Smooth muscle cell (in vitro differentiated cells): Measurements from ENCODE around the gene YIPF4. TPM values are rescaled to one million over a fixed set of nuclear protein-coding genes. Genes with fewer than 3 reads are reported as not detected.
"Not testable (repeated sequence)": the region's sequence is repeated elsewhere in the genome, so short reads cannot be mapped to it uniquely, and the experiment has no call there.

ENCODE experiments used
- DNase-seq: peaks from one replicate; lab custom pipeline; 2025; ENCODE audit not compliant: unreplicated experiment; lab: John Stamatoyannopoulos, UW
- H2AFZ ChIP-seq: fragments of 200-600 bp; sonication (generic); 2 replicates; pipeline ENCODE4 v1.6.0; 2016; ENCODE audit warnings: antibody characterized with exemption, low read depth, mild to moderate bottlenecking
- H3F3A ChIP-seq: fragments of 200-600 bp; sonication (generic); 2 replicates; pipeline ENCODE4 v1.6.0; 2017; ENCODE audit warnings: antibody characterized with exemption, low read depth
- H3K27ac ChIP-seq: fragments of 200-600 bp; sonication (generic); 2 replicates; pipeline ENCODE4 v1.5.1; 2016; ENCODE audit warnings: low read depth, mild to moderate bottlenecking
- H3K27me3 ChIP-seq: fragments of 200-600 bp; sonication (generic); 2 replicates; pipeline ENCODE4 v1.6.1; 2016; ENCODE audit warnings: low read depth, mild to moderate bottlenecking
- H3K36me3 ChIP-seq: fragments of 200-600 bp; sonication (generic); 2 replicates; pipeline ENCODE4 v1.5.1; 2016; ENCODE audit warnings: low read depth
- H3K4me1 ChIP-seq: fragments of 200-600 bp; sonication (generic); 2 replicates; pipeline ENCODE4 v1.5.1; 2016; ENCODE audit warnings: low read depth
- H3K4me2 ChIP-seq: fragments of 200-600 bp; sonication (generic); 2 replicates; pipeline ENCODE4 v1.6.0; 2016; ENCODE audit warnings: mild to moderate bottlenecking
- H3K4me3 ChIP-seq: fragments of 200-600 bp; sonication (generic); 2 replicates; pipeline ENCODE4 v1.5.1; 2016; ENCODE audit warnings: mild to moderate bottlenecking
- H3K79me2 ChIP-seq: fragments of 200-600 bp; sonication (generic); 2 replicates; pipeline ENCODE4 v1.6.0; 2016; ENCODE audit warnings: low read depth, mild to moderate bottlenecking
- H3K9ac ChIP-seq: fragments of 200-600 bp; sonication (generic); 2 replicates; pipeline ENCODE4 v1.6.0; 2016; ENCODE audit warnings: low read depth
- H3K9me3 ChIP-seq: fragments of 200-600 bp; sonication (generic); replicated peaks from 2 replicates; pipeline ENCODE4 v1.5.1; 2016; ENCODE audit warnings: low read depth
- H4K20me1 ChIP-seq: fragments of 200-600 bp; sonication (generic); 2 replicates; pipeline ENCODE4 v1.6.0; 2016; ENCODE audit warnings: low read depth
- CTCF ChIP-seq: fragments of 200-600 bp; sonication (generic); IDR thresholded peaks from 2 replicates; pipeline ENCODE4 v1.5.1; 2017; ENCODE audit warnings: borderline replicate concordance, mild to moderate bottlenecking, antibody characterized with exemption; ENCODE audit not compliant: insufficient read depth, poor library complexity, severe bottlenecking
- whole genome bisulfite sequencing: methylation state at CpG from one replicate; pipeline ENCODE4 v1.1.7; 2016; ENCODE audit warnings: low lambda C conversion rate; 5-methylcytosine and 5-hydroxymethylcytosine counted together
- polyA plus RNA-seq: library from polyadenylated mRNA; unstranded; fragments of >200 nt; fragmentation: Nextera tagmentation; extraction: Ambion mirVana; gene quantifications from 2 replicates; pipeline ENCODE4 v1.2.1, GENCODE V29; 2016
- total RNA-seq: library from RNA; depleted of rRNA; stranded (reverse); fragments of >200 nt; gene quantifications from 2 replicates; pipeline ENCODE4 v1.2.3, GENCODE V29; 2014

The YIPF4 gene
- total and polyA plus RNA-seq, 2 experiments from 2014 or later: 36.0 to 56.6 TPM

GRCh38 chr2:32314886-32315285, 37.2 kb downstream of the YIPF4 start:
- Histone ChIP-seq H3K27me3 (no peaks in the 10 kb centered on the region), H3K4me1 (no peaks in the 10 kb centered on the region), H3K36me3 (no peaks in the 10 kb centered on the region), H3K9me3 (no peaks in the 10 kb centered on the region), H3F3A (no peaks in the 10 kb centered on the region), H3K27ac (no peak overlapping the region), H3K4me2 (no peak overlapping the region), H3K4me3 (no peak overlapping the region), H3K9ac (no peak overlapping the region), H4K20me1 (no peaks in the 10 kb centered on the region), H2AFZ (no peak overlapping the region), H3K79me2 (no peaks in the 10 kb centered on the region)
- TF ChIP-seq CTCF: no peak
- 93% methylated on average over 1 of the region's 1 CpG for WGBS
- no peak for DNase-seq

- not testable (repeated sequence) for DNase-seq
Measured at GRCh38 chr2:32328679-32329078, 51.0 kb downstream of the YIPF4 start.

GRCh38 chr2:32329180-32329980, 51.7 kb downstream of the YIPF4 start:
- H2AFZ ChIP-seq, H3K9me3 ChIP-seq, H3K36me3 ChIP-seq, H3K9ac ChIP-seq, H3K27me3 ChIP-seq, H3F3A ChIP-seq, H3K4me3 ChIP-seq, H4K20me1 ChIP-seq, DNase-seq, H3K4me2 ChIP-seq, H3K4me1 ChIP-seq, H3K27ac ChIP-seq, H3K79me2 ChIP-seq: not testable (repeated sequence)
- WGBS: 92% methylated on average over 14 of the region's 14 CpGs

More at GRCh38 chr2:32328679-32329078, 51.0 kb downstream of the YIPF4 start:
- H3K79me2 ChIP-seq, H3K27me3 ChIP-seq, H3K4me1 ChIP-seq, H4K20me1 ChIP-seq, H3K4me3 ChIP-seq, H3K27ac ChIP-seq, H3K9ac ChIP-seq, H3K36me3 ChIP-seq, H3K9me3 ChIP-seq, H2AFZ ChIP-seq, H3K4me2 ChIP-seq, H3F3A ChIP-seq: not testable (repeated sequence)
- WGBS: 92% methylated on average over 1 of the region's 1 CpG

GRCh38 chr2:32330136-32330535, 52.4 kb downstream of the YIPF4 start:
- H3K27ac ChIP-seq: no peak overlapping the region
- H3K4me3 ChIP-seq: no peak overlapping the region
- no peak for DNase-seq
- no peak overlapping the region for H2AFZ ChIP-seq
- H3K79me2 ChIP-seq: no peaks in the 10 kb centered on the region
- no peak for TF ChIP-seq CTCF
- no peaks in the 10 kb centered on the region for H3K4me1 ChIP-seq
- no peaks in the 10 kb centered on the region for H4K20me1 ChIP-seq
- 94% methylated on average over 2 of the region's 2 CpGs for WGBS
- no peaks in the 10 kb centered on the region for H3F3A ChIP-seq
- H3K9me3 ChIP-seq: no peaks in the 10 kb centered on the region
- no peaks in the 10 kb centered on the region for H3K27me3 ChIP-seq
- H3K36me3 ChIP-seq: no peaks in the 10 kb centered on the region
- H3K4me2 ChIP-seq: no peak overlapping the region
- no peak overlapping the region for H3K9ac ChIP-seq
